ENCODE data around the gene FRMD4A.
"Not testable (repeated sequence)": the region's sequence is repeated elsewhere in the genome, so short reads cannot be mapped to it uniquely, and the experiment has no call there.

Gene FRMD4A

DNA sequence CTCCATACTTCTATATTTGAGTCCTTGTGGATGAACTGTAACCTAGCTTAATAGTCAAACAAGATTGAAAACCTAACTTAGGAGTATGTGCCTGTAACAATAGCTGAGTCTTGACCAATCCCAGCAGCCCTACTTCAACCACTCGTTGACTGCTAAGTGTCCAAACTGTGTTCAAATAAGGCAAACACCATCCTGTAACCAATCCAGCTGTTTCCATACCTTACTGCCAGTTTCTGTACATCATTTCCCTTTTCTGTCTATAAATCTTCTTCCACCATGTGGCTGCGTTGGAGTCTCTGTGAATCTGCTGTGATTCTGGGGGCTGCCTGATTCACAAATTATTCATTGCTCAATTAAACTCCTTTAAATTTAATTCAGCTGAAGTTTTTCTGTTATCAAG is 195.5 kb downstream of the FRMD4A start:
- DNase-seq = not testable (repeated sequence)

DNA sequence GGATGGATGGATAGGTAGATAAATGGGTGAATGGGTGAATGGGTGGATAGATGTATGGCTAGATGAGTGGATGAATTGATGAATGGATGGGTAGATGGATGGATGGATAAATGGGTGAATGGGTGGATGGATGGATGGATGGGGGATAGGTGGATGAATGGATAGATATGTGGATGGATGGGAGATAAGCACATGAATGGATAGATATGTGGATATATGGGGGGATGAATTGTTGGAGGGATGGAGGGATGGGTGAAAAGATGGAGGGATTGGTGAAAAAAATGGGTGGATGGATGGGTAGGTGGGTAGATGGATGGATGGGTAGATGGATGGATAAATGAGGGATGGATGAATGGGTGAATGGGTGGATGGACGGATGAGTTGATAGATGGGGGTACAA is 196.4 kb downstream of the FRMD4A start:
- no peak for DNase-seq

- no peak for DNase-seq
Observed at GRCh38 chr10:14131261-14131960, 199.3 kb downstream of the FRMD4A start.

DNA sequence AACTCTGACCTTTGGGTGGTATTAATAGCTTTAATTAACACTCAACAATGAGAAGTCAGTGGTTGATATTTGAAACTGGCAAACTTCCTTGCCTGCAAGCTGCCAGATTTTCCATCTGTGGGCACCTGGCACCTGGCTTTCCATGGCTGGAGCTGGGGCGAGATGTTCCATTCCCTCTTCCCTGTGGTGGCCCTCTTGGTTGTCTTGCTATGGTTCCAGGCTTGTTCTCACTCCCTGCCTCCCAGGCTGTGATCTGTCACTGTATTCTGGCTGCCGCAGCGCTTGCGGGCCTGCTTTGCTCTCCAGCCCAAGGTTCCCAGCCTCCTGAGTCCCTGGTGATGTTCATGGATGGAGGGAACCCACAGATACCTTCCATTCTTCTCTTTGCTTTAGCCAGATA is 201.0 kb downstream of the FRMD4A start:
- DNase-seq = no peak

- DNase-seq = no peak
Observed at GRCh38 chr10:14128519-14128918, 202.2 kb downstream of the FRMD4A start.

DNA sequence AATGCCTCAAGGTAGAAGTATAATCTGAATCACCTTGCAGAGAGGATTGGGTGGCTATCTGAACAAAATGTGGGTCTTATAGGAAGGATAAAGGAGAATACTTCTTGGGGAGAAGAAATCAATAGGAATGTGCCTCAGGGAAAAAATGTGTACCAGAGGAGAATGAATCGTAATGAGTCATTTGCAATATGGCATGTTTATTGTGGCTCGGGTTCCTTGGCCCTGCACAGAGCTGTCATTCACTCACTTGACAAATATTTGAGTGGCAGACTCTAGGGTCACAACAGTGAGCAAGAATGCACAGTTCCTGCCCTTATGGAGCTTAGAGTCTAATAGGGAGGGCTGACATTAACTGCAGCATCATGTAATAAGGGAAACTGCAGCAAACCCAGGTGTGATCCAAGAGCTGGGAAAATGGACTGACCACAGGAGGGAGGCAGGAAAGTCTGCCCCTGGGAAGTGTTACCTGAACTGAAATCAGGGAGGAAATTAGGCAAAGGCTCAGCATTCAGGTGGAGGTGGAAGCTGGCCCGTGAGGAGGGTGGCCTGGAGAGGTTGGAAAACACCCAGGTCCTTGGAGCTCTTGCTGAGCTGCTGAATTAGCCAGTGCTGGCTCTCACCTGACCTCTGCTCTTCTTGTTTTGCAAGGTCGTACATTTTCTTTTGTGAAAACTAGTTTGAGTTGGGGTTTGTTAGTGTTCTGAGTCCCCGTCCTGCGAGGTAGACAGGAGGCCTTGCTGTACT is 203.9 kb downstream of the FRMD4A start:
- no peak for DNase-seq

GRCh38 chr10:14125564-14125963 is 205.2 kb downstream of the FRMD4A start:
- no peak for DNase-seq

GRCh38 chr10:14124941-14125340 is 205.8 kb downstream of the FRMD4A start:
- DNase-seq = no peak

DNA sequence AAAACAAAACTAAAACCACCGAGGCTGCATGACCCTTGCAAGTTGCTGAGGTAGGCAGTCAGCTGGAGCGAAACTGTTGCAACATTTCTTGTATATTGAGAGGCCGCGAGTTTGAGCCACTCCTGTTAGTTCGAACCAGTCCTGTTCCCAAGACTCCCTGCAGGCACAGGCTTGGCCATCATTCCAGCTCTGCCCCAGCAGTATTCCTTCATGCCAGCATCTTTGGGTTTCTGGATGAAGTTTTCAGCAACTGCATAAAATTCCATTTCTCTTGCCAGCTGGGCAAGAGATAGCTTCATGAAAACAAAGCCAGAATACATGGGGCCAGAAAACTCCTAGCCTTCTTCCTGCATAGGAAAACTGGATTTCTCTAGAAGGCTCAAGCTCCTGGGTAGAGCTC is 207.6 kb downstream of the FRMD4A start:
- DNase-seq = no peak

DNA sequence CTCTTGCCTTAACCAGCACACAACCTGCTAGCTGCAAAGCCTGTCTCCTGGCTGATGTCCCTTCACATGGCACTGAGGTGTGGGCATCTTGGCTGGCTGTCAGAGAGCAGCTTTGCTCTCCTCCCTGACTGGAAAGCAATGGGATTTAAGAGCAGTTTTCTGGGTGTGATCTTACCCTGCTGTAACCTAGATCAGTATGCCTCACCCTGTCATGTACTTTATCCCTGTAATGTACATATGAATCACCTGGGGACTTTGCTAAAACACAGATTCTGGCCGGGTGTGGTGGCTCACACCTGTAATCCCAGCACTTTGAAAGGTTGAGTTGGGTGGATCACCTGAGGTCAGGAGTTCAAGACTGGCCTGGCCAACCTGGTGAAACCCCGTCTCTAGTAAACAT is 209.9 kb downstream of the FRMD4A start:
- DNase-seq = no peak

GRCh38 chr10:14118953-14119352 is 211.8 kb downstream of the FRMD4A start:
- no peak for DNase-seq

DNA sequence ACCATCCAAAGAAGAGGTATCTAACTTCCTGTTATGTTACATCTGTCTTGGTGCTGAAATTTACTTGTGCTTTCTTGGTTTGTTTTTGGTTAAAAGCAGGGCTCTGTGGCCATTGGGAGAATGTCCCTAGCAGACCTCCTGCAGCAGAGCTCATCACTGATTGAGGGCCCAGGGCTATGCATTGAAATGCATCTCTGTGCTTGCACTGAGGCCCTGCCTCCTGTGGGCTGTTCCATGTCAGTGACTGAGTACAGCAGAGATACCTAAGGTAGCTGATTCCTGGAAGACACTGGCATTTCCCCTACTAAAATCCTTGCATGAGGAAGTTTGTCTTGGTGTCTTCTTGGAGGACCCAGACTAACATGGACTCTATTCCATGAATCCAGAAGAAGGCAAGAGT is 213.9 kb downstream of the FRMD4A start:
- no peak for DNase-seq

GRCh38 chr10:14116021-14116420 is 214.7 kb downstream of the FRMD4A start:
- no peak for DNase-seq

DNA sequence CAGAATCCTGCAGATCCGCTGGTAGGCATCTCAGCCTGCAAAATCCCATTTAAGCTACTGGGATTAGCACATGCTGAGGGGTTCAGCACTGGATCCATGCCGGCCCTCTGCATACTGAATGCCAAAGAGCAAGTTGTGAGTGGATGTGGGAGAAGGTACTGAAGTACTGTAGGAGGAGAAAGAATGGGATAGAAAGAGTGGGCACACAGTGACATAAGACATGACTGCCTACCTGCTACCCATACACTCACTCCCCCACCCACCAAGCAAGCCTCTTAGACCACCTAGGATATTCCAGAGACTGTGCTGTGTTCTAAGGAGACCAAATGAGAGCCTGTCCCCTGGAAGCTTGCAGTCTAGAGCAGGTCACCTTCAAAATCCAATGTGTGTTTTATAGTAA is 215.9 kb downstream of the FRMD4A start:
- no peak for DNase-seq

DNA sequence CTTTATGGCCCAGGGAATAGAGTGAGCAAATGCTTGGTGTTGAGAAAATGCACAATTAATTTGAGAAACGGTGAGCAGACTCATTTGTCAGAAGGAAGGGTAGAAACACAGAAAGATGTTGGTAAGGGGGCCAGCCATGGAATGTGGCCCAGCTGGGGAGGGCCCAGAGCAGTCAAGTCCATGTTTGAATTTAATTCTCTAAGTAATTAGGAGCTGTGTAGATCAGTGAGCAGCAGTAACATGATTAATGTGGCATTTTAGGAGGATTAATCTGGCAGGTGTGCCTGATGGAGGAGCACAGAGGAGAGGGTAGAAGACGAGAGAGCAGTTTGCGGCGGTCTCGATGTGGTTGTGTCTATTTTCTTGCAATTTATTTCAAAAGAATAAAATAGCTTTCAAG is 218.7 kb downstream of the FRMD4A start:
- no peak for DNase-seq

- no peak for DNase-seq
Observed at GRCh38 chr10:14111208-14111607, 219.5 kb downstream of the FRMD4A start.

DNA sequence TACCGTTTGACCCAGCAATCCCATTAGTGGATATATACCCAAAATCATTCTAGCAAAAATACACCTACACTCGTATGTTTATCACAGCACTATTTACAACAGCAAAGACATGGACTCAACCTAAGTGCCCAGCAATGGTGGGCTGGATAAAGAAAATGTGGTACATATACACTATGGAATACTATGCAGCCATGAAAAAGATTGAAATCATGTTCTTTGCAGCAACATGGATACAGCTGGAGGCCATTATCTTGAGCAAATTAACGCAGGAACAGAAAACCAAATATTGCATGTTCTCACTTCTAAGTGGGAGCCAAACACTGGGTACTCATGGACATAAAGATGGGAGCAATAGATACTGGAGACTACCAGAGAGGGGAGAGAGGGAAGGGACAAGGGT is 223.9 kb downstream of the FRMD4A start:
- DNase-seq = no peak

DNA sequence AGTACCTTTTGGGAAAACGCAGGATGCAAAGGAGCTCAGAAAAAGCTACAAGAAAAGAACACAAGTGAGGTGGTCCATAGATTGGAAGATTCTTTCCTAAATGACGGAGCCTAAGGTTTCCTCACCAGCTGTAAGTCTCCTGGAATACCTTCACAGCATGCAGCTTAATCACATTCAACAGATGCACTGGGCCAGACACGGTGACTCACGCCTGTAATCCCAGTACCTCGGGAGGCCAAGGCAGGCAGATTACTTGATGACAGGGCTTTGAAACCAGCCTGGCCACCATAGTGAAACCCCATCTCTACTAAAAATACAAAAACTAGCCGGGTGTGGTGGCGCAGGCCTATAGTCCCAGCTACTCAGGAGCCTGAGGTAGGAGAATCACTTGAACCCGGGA is 228.7 kb downstream of the FRMD4A start:
- no peak for DNase-seq

DNA sequence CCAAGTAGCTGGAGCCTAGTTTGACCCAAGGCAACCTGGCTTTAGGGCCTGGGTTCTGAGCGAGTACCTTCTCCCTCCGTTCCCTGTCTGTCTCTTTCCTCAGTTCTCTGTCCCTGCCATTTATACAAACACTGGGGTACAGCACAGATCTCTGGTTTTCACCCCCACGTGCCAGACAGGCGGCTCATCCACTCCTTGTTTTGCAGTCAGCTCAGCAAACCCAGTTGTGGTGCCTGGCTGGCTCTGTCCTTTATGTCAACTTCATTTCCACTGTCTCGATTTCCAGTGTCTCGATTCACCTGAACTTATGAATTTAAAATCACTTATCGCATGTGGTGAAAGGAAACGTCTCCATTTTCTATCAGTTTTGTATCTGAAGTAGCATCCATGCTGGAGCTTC is 230.8 kb downstream of the FRMD4A start:
- DNase-seq = no peak

- DNase-seq = no peak
Observed at GRCh38 chr10:14093730-14094484, 236.8 kb downstream of the FRMD4A start.

DNA sequence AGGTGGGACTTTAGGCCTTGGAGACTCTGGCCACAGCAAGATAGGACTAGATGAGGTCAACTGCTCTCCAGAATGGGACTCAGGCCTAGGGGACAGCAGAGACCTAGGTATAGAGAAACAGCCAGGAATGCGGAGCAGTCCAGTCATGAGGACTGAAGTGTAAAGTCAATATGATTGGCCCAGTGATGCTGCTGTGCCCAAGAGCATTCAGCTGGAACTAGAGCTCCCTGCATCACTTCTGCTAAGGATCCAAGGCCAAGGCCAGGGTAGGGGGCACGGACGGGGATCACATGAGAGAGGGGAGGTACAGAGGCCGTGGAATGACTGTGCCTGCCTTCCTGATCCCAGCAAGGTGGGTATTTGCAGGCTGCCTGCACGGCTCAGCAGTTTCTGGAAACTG is 237.9 kb downstream of the FRMD4A start:
- no peak for DNase-seq

DNA sequence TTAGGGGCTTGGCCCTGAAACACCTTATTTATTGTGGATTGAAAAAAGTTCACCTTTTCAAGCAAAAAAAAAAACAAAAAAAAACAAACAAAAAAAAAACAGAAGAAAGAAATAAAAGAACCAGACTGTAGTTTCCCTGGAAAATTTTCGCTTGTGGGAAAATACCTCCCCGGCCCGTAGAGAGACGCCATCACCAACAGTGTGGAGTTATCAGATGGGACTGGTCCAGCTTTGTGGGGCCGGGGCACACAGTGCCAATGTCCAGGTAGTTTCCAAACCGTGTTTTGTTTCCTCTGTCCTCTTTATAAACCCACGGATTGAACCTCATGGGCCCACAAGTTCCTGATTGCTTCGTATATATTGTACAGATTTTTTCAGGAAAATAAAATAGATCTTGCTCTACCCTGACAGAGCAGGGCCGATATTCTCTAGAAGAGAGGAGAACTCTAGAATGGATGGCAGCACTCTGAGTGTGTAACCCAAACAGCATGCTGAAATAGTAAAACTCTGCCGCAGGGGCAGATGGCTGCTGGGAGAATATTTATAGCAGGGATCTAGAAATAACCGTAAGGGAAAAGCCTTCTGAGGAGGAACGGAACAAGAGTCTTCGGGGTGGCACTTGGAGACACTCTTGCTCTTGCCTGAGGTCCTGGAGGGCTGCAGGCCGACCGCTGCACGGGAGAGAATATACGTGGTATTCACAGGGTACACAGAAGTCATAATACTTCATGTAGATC is 241.0 kb downstream of the FRMD4A start:
- DNase-seq = no peak

DNA sequence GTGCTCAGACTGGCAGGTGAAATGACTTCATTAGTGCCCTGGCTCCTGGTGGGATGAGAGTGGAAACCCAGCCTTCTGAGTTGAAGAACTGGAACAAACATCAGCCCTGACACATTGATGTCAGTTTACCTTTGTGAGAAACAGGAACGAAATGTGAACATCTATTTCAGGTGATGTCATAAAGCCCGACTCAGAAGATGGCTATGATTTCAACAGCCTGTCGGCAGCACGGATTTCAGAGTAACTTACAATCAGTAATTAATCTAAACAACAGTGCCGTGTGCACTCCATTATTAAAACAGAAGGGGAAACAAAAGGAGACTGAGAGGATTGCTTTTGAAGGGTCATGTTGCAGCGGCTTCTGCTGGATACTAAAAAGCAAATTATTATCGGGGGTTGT is 243.2 kb downstream of the FRMD4A start:
- no peak for DNase-seq

Data from activated CD4-positive, alpha-beta T cell treated with anti-CD3 and anti-CD28 coated beads, Interleukin-2, amount 50 U/mL, for 48 hours (primary cell).